ENCODE measurements around the gene ARVCF. TPM values are rescaled to one million over a fixed set of nuclear protein-coding genes. Genes with fewer than 3 reads are reported as not detected.
A peak's percentile ranks its signal among the peaks of the same experiment; 100 is the strongest.

The ARVCF gene
- polyA plus RNA-seq, 1 donor from 2014 or later = 112 TPM

GRCh38 chr22:19988331-19988808 lies 28.3 kb downstream of the ARVCF start:
- H3K36me3 ChIP-seq (ENCODE audit: insufficient read depth, low read length) = no peaks in the 10 kb centered on the region
- peaks cover 21% of the 10 kb centered on the region for H3K79me2 ChIP-seq (replicated peaks; ENCODE audit: insufficient read depth, low read length)
- no peaks in the 10 kb centered on the region for H4K20me1 ChIP-seq (ENCODE audit: insufficient read depth)
- no peak overlapping the region for H3K4me2 ChIP-seq (ENCODE audit: low read length)
- no peak overlapping the region for H2AFZ ChIP-seq (ENCODE audit: low read depth, low read length)
- no peaks in the 10 kb centered on the region for H3K27me3 ChIP-seq (ENCODE audit: insufficient read depth, low read depth, low read length)
- no peaks in the 10 kb centered on the region for H3K9me3 ChIP-seq (ENCODE audit: low read length)
- H3F3A ChIP-seq (ENCODE audit: insufficient read depth, low read length, poor library complexity, severe bottlenecking) = no peaks in the 10 kb centered on the region
- no peak for TF ChIP-seq POLR2AphosphoS5 (IDR thresholded peaks at IDR 0.05)
- no peak for TF ChIP-seq MXI1 (conservative IDR thresholded peaks at IDR 0.05; ENCODE audit: poor library complexity, severe bottlenecking)
- no peak for TF ChIP-seq TAF1 (IDR thresholded peaks at IDR 0.05; ENCODE audit: low read depth)
- TF ChIP-seq, protein P1, sequence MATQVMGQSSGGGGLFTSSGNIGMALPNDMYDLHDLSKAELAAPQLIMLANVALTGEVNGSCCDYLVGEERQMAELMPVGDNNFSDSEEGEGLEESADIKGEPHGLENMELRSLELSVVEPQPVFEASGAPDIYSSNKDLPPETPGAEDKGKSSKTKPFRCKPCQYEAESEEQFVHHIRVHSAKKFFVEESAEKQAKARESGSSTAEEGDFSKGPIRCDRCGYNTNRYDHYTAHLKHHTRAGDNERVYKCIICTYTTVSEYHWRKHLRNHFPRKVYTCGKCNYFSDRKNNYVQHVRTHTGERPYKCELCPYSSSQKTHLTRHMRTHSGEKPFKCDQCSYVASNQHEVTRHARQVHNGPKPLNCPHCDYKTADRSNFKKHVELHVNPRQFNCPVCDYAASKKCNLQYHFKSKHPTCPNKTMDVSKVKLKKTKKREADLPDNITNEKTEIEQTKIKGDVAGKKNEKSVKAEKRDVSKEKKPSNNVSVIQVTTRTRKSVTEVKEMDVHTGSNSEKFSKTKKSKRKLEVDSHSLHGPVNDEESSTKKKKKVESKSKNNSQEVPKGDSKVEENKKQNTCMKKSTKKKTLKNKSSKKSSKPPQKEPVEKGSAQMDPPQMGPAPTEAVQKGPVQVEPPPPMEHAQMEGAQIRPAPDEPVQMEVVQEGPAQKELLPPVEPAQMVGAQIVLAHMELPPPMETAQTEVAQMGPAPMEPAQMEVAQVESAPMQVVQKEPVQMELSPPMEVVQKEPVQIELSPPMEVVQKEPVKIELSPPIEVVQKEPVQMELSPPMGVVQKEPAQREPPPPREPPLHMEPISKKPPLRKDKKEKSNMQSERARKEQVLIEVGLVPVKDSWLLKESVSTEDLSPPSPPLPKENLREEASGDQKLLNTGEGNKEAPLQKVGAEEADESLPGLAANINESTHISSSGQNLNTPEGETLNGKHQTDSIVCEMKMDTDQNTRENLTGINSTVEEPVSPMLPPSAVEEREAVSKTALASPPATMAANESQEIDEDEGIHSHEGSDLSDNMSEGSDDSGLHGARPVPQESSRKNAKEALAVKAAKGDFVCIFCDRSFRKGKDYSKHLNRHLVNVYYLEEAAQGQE (IDR thresholded peaks at IDR 0.05; ENCODE audit: borderline replicate concordance) = no peak
- TF ChIP-seq CTCF (IDR thresholded peaks at IDR 0.05; ENCODE audit: poor library complexity, severe bottlenecking) = no peak
- TF ChIP-seq EP300 (conservative IDR thresholded peaks at IDR 0.05; ENCODE audit: poor library complexity, severe bottlenecking) = no peak
- no peak overlapping the region for H3K27ac ChIP-seq (ENCODE audit: low read length)
- H3K9me2 ChIP-seq (ENCODE audit: insufficient read depth, low read length) = no peaks in the 10 kb centered on the region
- H3K9ac ChIP-seq (ENCODE audit: low read length) = no peak overlapping the region
- H3K4me3 ChIP-seq (ENCODE audit: low read length) = no peak overlapping the region

- Histone ChIP-seq H3K27ac (ENCODE audit: low read length) (no peak overlapping the region), H2AFZ (ENCODE audit: low read depth, low read length) (no peak overlapping the region), H3K4me3 (ENCODE audit: low read length) (peak overlapping the region; percentile 45)
Observed at GRCh38 chr22:19987394-19988306, 29.0 kb downstream of the ARVCF start.

More at GRCh38 chr22:19987394-19988306, 29.0 kb downstream of the ARVCF start:
- Histone ChIP-seq H4K20me1 (ENCODE audit: insufficient read depth) (no peaks in the 10 kb centered on the region), H3K79me2 (replicated peaks; ENCODE audit: insufficient read depth, low read length) (peaks cover 24% of the 10 kb centered on the region), H3F3A (ENCODE audit: insufficient read depth, low read length, poor library complexity, severe bottlenecking) (no peaks in the 10 kb centered on the region), H3K9me2 (ENCODE audit: insufficient read depth, low read length) (no peaks in the 10 kb centered on the region), H3K36me3 (ENCODE audit: insufficient read depth, low read length) (no peaks in the 10 kb centered on the region), H3K4me2 (ENCODE audit: low read length) (no peak overlapping the region), H3K27me3 (ENCODE audit: insufficient read depth, low read depth, low read length) (no peaks in the 10 kb centered on the region), H3K9me3 (ENCODE audit: low read length) (no peaks in the 10 kb centered on the region), H3K9ac (ENCODE audit: low read length) (no peak overlapping the region)
- no peak for TF ChIP-seq EP300 (conservative IDR thresholded peaks at IDR 0.05; ENCODE audit: poor library complexity, severe bottlenecking)
- TF ChIP-seq EZH2 (IDR thresholded peaks at IDR 0.05; ENCODE audit: borderline replicate concordance, insufficient read depth, low read length, poor library complexity, severe bottlenecking) = no peak
- no peak for TF ChIP-seq CTCF (IDR thresholded peaks at IDR 0.05; ENCODE audit: poor library complexity, severe bottlenecking)
- no peak for TF ChIP-seq POLR2AphosphoS5 (IDR thresholded peaks at IDR 0.05)
- TF ChIP-seq RAD21 (conservative IDR thresholded peaks at IDR 0.05) = no peak
- TF ChIP-seq SMC3 (conservative IDR thresholded peaks at IDR 0.05; ENCODE audit: poor library complexity) = no peak
- no peak for TF ChIP-seq TAF1 (IDR thresholded peaks at IDR 0.05; ENCODE audit: low read depth)
- no peak for TF ChIP-seq MXI1 (conservative IDR thresholded peaks at IDR 0.05; ENCODE audit: poor library complexity, severe bottlenecking)
- TF ChIP-seq, protein P1 (IDR thresholded peaks at IDR 0.05; ENCODE audit: borderline replicate concordance) = no peak

Measured in neural cell (in vitro differentiated cells).